Measurements from ENCODE around the gene PERP. TPM values are rescaled to one million over a fixed set of nuclear protein-coding genes. Genes with fewer than 3 reads are reported as not detected.

Gene PERP
- total RNA-seq, 2 donors from 2014 or later: 21.1 to 23.7 TPM

DNA sequence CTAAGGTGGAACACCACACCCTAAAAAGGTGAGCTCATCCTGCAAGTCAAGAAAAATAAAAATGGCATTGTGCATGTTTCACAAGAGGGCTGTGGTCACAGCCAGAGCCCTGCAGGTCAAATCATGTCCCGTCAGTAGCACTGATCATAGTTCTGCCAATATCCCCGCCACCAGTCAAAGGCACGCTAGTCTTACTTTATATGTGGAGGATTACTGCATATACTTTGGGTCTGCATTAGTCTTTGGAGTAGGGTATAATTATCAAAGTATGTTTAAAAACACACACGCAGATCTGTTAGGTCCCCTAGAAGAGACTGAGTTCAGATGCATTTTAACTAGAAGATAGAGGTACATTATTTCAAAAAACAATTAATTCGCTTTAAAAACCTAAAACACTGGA lies 1.8 kb downstream of the PERP start:
- H3K27me3 ChIP-seq (replicated peaks; ENCODE audit: insufficient read depth): no peaks in the 10 kb centered on the region
- no peaks in the 10 kb centered on the region for H3K36me3 ChIP-seq
- ATAC-seq (ENCODE audit: insufficient number of reproducible peaks, low FRiP score, low read depth) (no peak), DNase-seq (ENCODE audit: low spot score) (no peak)
- H3K4me3 ChIP-seq: no peak overlapping the region
- TF ChIP-seq CTCF (IDR thresholded peaks at IDR 0.05): no peak
- peaks cover 13 to 34% of the 10 kb centered on the region in 2 donors for H3K4me1 ChIP-seq (ENCODE audit: control insufficient read depth in 1 of 2, low read depth in 2 of 2)
- H3K27ac ChIP-seq: no peak overlapping the region
- no peaks in the 10 kb centered on the region for H3K9me3 ChIP-seq

DNA sequence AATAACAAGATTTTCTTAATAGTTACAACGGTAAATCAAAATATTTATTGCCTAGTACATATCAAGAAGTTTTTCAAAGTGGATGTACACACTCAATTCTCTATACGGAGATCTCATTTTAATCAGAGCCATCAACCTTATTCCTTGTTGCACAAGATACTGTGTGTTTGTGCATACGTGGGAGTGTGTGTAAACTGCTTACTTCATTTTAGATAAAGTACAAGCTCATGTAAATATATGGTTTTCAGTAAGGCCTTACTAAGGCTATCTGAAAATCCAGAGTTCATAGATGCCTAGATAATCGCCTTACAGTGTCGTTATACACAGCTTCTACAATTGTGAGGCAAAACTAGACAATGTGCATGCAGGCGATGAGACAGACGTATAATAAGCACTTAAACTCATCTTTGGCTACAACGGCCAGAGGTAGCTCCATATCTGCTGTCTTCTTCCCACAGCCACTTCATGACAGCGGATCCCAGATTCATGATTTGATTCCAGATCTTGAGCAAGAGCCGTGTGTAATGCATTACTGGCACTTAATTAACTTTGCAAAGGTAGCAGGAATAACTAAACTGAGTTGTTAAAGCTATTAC lies 2.5 kb downstream of the PERP start:
- no peaks in the 10 kb centered on the region for H3K27me3 ChIP-seq (replicated peaks; ENCODE audit: insufficient read depth)
- no peak overlapping the region for H3K4me3 ChIP-seq
- no peaks in the 10 kb centered on the region for H3K36me3 ChIP-seq
- TF ChIP-seq CTCF (IDR thresholded peaks at IDR 0.05): no peak
- peaks cover 13 to 34% of the 10 kb centered on the region in 2 donors for H3K4me1 ChIP-seq (ENCODE audit: control insufficient read depth in 1 of 2, low read depth in 2 of 2)
- no peaks in the 10 kb centered on the region for H3K9me3 ChIP-seq
- H3K27ac ChIP-seq: no peak overlapping the region
- DNase-seq (ENCODE audit: low spot score) (no peak), ATAC-seq (ENCODE audit: insufficient number of reproducible peaks, low FRiP score, low read depth) (no peak)

- no peaks in the 10 kb centered on the region for H3K9me3 ChIP-seq
- peaks cover 9 to 31% of the 10 kb centered on the region in 2 donors for H3K4me1 ChIP-seq (ENCODE audit: control insufficient read depth in 1 of 2, low read depth in 2 of 2)
- no peak overlapping the region for H3K27ac ChIP-seq
- H3K36me3 ChIP-seq: no peaks in the 10 kb centered on the region
- no peak overlapping the region for H3K4me3 ChIP-seq
- DNase-seq (ENCODE audit: low spot score): no peak
- ATAC-seq (ENCODE audit: insufficient number of reproducible peaks, low FRiP score, low read depth): no peak
- no peaks in the 10 kb centered on the region for H3K27me3 ChIP-seq (replicated peaks; ENCODE audit: insufficient read depth)
- TF ChIP-seq CTCF (IDR thresholded peaks at IDR 0.05): no peak
These were observed 3.3 kb downstream of the PERP start for GRCh38 chr6:138103871-138104270.

DNA sequence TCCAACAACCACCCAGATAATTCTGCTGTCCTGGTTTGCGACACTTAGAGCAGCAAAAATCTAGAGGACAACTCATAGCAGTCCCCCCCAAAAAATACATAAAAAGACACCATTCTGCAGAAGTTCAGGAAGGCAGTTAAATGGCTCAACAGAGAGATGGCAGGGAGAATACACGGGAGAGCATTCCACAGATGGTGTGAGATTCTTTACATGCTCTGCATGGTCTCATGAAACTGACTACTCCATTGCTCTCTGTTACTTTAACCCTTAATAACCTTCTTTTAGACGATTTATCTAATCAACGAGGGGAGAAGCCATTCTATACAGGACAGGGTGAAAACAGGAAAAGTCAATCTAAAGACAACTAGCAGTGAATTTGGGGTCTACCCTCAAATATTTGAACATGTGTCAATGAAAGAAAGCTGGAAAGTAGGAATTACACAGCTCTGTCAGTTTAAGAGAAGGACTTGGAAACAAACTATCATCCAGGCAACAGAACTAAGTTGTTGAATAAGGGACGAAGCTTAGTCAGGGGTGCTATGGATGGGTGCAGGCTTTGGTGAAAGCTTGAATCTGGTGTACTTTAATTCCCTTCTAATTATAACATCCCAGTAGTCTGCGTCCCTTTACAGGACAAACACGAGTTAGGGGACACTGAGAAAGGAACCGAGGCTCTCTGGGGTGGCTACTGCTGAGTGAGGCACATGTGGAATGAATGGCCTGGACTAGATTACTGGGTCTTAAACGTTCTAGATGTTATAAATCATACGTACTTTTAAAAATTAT lies 5.1 kb downstream of the PERP start:
- Histone ChIP-seq H3K9me3 (no peaks in the 10 kb centered on the region), H3K36me3 (no peaks in the 10 kb centered on the region), H3K4me1 (ENCODE audit: control insufficient read depth in 1 of 2, low read depth in 2 of 2) (peaks cover 4 to 18% of the 10 kb centered on the region in 2 donors), H3K27me3 (replicated peaks; ENCODE audit: insufficient read depth) (no peaks in the 10 kb centered on the region), H3K27ac (no peak overlapping the region), H3K4me3 (no peak overlapping the region)
- no peak for DNase-seq (ENCODE audit: low spot score)
- ATAC-seq (ENCODE audit: insufficient number of reproducible peaks, low FRiP score, low read depth): no peak
- no peak for TF ChIP-seq CTCF (IDR thresholded peaks at IDR 0.05)

DNA sequence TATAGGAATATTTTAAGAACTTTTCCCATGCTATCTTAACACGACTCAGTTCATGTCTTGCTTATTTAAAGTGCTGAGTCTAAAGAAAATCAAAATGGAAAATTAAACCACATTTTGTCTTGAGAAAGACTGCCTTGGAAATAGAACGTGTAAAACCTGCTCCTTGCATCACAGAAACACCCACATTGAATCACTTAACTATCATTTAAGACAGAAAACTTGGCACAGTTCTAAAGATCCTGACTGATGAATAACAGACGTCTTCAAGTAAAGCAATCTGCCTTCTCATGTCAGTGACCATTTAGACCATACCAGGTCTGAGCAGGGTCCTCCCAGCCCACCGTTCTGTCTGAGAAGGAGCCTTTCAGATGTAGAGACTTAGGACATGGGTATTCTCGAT lies 7.4 kb downstream of the PERP start:
- H3K27me3 ChIP-seq (replicated peaks; ENCODE audit: insufficient read depth): no peaks in the 10 kb centered on the region
- ATAC-seq (ENCODE audit: insufficient number of reproducible peaks, low FRiP score, low read depth) (no peak), DNase-seq (ENCODE audit: low spot score) (no peak)
- H3K36me3 ChIP-seq: peaks cover 3% of the 10 kb centered on the region
- no peaks in the 10 kb centered on the region for H3K9me3 ChIP-seq
- H3K4me1 ChIP-seq (ENCODE audit: control insufficient read depth in 1 of 2, low read depth in 2 of 2): no peaks in the 10 kb centered on the region
- H3K4me3 ChIP-seq: no peak overlapping the region
- H3K27ac ChIP-seq: no peak overlapping the region
- TF ChIP-seq CTCF (IDR thresholded peaks at IDR 0.05): no peak

All from thoracic aorta (tissue), 2 donors.